HG03108 (cell line): ENCODE data around the gene HBA2.
"Not testable (repeated sequence)": the region's sequence is repeated elsewhere in the genome, so short reads cannot be mapped to it uniquely, and the experiment has no call there.

Source experiments
- ATAC-seq: cut with Tn5 transposase; IDR thresholded peaks from one replicate; pipeline ENCODE4 v1.9.1; 2021; ENCODE audit warnings: moderate library complexity; ENCODE audit not compliant: unreplicated experiment

The HBA2 gene

GRCh38 chr16:154217-155030 is 18.3 kb upstream of the HBA2 start:
- ATAC-seq: no peak

GRCh38 chr16:155031-155398 is 17.7 kb upstream of the HBA2 start:
- no peak for ATAC-seq

DNA sequence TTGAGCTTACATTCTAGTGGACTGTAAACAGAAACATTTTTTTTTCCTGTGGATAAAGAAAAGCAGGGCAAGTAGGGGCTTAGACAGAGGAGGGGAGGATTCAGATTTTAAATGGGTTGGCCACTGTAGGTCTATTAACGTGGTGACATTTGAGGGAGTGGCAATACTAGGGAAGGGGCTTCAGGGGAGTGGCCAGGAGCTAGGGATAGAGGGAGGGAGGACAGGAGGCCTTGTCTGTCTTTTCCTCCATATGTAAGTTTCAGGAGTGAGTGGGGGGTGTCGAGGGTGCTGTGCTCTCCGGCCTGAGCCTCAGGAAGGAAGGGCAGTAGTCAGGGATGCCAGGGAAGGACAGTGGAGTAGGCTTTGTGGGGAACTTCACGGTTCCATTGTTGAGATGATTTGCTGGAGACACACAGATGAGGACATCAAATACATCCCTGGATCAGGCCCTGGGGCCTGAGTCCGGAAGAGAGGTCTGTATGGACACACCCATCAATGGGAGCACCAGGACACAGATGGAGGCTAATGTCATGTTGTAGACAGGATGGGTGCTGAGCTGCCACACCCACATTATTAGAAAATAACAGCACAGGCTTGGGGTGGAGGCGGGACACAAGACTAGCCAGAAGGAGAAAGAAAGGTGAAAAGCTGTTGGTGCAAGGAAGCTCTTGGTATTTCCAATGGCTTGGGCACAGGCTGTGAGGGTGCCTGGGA is 13.4 kb upstream of the HBA2 start:
- ATAC-seq: no peak

DNA sequence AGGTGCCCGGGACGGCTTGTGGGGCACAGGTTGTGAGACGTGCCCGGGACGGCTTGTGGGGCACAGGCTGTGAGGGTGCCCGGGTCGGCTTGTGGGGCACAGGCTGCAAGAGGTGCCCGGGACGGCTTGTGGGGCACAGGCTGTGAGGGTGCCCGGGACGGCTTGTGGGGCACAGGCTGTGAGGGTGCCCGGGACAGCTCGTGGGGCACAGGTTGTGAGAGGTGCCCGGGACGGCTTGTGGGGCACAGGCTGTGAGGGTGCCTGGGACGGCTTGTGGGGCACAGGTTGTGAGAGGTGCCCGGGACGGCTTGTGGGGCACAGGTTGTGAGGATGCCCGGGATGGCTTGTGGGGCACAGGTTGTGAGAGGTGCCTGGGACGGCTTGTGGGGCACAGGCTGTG is 12.4 kb upstream of the HBA2 start:
- not testable (repeated sequence) for ATAC-seq

DNA sequence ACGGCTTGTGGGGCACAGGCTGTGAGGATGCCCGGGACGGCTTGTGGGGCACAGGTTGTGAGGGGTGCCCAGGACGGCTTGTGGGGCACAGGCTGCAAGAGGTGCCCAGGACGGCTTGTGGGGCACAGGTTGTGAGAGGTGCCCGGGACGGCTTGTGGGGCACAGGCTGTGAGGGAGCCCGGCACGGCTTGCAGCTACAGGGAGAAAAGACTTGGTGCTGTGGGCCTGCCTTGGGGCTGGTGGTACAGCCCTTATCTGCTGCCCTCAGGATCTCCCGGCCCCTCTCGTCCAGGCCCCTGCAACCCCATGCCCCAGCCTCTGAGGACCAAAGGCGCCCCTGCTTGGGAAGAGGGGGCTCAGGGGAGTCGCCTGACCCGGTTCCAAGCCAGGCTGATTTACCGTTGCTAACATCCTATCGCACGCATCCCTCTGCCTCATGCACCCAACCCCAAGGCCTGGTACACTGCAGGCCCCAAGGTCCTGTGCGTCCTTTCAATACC is 11.9 kb upstream of the HBA2 start:
- no peak for ATAC-seq

DNA sequence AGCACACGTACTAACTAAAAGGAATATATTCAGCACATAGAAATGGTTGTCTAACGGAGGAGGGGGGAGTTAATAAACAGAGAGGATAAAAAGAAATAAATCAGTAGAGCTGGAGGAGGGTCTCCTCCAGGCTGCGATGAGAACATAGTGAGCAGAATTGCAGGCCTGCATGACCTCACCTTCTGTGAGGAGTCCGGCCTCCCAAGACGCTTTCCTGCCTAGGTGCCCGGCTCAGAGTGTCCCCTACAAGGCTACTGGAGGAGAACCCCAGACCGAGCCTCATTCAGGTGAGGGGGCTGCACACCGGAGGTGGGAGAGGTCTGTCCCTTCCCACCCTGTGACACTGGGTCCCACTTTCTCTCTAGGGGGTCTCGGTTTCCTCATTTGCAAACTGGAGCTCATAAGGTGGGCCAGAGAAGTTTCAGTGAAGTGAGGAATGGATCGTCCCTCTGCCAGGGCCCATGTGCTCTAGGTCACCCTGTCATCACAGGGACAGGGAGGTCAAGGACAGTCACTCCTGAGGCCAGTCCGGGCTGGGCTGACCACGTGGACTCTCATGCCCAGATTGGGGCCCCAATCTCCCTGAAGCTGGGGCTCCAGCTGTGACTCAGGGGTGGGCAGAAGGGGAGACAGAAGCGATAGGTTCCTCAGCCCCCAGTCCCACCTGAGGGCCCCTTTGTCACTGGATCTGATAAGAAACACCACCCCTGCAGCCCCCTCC is 10.2 kb upstream of the HBA2 start:
- no peak for ATAC-seq

DNA sequence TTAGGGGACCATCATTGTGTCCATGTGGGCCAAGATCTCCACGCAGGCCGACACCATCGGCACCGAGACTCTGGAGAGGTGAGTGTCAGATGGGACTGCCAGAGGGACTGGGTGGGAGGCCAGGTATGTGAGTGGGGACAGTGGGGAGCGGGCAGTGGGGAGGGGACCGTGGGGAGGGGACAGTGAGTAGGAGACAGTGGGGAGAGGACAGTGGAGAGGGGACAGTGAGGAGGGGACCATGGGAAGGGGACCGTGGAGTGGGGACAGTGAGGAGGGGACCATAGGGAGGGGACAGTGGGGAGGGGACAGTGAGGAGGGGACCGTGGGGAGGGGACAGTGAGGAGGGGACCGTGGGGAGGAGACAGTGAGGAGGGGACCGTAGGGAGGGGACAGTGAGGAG is 9.5 kb upstream of the HBA2 start:
- ATAC-seq: not testable (repeated sequence)

DNA sequence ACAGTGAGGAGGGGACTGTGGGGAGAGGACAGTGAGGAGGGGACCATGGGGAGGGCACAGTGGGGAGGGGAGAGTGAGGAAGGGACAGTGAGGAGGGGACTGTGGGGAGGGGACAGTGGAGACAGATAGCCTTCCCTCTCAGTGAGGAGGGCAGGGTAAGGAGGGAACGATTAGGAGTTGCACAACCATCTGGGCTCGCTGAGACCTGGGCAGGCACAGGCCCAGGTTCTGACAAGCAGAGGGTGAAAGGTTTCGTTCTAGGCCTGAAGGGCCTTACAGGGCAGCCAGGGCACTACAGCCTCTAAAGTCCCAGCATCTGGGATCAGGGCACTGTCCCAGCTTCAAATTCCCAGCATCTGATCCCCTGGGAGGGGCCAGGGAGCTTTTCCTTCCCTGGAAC is 9.0 kb upstream of the HBA2 start:
- not testable (repeated sequence) for ATAC-seq

GRCh38 chr16:164134-164823 is 8.4 kb upstream of the HBA2 start:
- not testable (repeated sequence) for ATAC-seq

GRCh38 chr16:164827-165538 is 7.7 kb upstream of the HBA2 start:
- ATAC-seq: no peak

DNA sequence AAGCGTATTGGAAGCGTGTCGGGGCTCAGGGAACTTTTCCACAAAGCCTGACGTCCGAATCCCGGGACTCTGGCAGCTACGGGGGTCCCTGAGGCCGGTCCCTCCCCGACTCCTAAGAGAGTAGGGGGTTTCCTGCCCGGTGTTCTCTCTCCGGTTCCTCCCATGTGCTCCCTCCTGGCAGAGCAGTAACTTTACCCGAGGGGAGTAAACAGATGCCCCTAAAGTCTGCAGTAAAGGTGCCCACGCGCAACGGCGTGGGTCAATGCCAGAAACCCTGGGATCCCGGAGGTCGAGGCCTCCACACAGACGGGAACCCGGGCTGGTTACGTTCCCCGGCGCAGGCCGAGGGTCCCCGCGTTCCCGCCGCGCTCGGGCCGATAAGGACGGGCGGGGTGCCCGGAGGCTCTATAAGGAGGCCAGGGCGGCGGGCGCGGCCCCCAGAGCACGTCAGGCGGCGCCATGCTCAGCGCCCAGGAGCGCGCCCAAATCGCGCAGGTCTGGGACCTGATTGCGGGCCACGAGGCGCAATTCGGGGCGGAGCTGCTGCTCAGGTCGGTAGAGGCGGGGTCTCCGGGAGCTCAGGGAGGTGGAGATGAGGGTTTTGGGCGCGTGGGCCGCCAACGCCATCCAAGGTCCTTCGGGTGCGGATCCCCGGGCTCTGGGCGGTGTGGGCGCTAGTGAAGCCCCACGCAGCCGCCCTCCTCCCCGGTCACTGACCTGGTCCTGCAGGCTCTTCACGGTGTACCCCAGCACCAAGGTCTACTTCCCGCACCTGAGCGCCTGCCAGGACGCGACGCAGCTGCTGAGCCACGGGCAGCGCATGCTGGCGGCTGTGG is 6.9 kb upstream of the HBA2 start, which contains the start of gene HBM:
Gene HBM, plus strand, starts transcription at position 440 of the 836 bp plus-strand sequence. Its CDS starts 20 bp downstream, at position 460.
- no peak for ATAC-seq

DNA sequence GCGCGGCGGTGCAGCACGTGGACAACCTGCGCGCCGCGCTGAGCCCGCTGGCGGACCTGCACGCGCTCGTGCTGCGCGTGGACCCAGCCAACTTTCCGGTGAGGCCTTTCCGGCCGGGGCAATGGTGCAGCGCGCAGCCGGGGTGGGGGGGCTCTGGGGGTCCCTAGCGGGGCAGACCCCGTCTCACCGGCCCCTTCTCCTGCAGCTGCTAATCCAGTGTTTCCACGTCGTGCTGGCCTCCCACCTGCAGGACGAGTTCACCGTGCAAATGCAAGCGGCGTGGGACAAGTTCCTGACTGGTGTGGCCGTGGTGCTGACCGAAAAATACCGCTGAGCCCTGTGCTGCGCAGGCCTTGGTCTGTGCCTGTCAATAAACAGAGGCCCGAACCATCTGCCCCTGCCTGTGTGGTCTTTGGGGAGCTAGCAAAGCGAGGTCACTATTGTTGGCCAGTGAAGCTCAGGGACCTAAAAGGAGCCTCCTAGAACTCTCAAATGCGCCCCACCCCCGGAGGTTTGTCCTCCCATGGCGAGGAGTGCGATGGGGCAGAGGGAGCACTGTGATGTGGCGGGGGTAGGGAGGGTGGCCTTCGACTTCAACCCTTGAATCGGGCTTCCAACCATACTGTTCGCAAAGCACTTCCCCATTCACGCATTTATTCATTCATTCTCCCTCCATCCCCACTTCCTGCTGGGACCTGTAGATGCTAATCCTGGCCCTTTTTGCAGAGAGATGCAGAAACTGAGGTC is 6.1 kb upstream of the HBA2 start:
- no peak for ATAC-seq

DNA sequence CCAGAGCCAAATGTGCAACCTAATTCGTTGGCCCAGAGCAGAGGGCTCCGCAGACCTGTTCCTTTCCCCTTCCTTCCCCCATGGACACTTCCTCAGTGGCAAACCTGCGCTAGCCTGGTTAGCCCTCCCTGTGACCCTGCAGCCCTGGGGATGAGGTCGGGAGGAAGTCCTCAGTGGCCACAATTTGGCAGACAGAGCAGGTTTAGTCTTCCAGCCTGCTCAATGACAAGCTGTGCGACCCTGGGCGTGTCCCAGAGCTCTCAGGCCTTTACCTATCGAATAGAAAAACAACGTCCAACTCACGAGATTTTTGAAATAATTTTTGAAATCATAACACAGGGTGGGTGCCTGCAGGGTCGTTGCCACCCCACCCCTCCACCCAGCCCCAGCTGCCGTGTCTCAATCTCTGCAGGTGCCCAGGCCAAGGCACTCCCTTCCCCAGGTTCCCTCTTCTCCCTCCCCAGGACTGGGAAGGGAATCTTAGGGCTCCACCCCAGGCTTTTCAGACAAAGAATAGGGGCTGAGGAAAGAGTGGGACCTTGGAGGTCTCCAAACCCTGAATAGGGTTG is 5.5 kb upstream of the HBA2 start:
- ATAC-seq: no peak

DNA sequence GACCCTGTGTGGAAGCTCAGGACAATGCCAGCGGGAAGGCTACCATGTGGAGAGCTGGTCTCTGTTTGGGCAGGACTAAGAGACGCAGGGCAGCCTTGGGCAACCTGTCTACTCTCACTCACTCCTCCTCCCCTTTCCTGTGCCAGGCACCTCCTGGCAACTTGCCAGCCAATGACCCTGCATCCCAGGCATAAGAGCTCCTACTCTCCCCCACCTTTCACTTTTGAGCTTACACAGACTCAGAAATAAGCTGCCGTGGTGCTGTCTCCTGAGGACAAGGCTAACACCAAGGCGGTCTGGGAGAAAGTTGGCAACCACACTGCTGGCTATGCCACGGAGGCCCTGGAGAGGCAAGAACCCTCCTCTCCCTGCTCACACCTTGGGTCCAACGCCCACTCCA is 4.3 kb upstream of the HBA2 start:
- ATAC-seq: no peak

DNA sequence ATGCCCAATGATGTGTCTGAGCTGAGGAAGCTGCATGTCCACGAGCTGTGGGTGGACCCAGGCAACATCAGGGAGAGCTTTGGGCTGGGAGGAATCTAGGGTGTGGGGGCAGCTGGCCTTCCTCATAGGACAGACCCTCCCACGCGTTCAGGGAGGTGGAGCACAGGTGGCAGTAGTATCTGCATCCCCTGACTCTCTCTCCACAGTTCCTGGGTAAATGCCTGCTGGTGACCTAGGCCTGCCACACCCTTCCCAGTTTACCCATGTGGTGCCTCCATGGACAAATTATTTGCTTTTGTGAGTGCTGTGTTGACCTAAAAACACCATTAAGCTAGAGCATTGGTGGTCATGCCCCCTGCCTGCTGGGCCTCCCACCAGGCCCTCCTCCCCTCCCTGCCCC is 3.7 kb upstream of the HBA2 start:
- ATAC-seq: no peak

GRCh38 chr16:170088-170507 is 2.6 kb upstream of the HBA2 start:
- not testable (repeated sequence) for ATAC-seq

GRCh38 chr16:170788-171187 is 1.9 kb upstream of the HBA2 start:
- ATAC-seq: no peak

DNA sequence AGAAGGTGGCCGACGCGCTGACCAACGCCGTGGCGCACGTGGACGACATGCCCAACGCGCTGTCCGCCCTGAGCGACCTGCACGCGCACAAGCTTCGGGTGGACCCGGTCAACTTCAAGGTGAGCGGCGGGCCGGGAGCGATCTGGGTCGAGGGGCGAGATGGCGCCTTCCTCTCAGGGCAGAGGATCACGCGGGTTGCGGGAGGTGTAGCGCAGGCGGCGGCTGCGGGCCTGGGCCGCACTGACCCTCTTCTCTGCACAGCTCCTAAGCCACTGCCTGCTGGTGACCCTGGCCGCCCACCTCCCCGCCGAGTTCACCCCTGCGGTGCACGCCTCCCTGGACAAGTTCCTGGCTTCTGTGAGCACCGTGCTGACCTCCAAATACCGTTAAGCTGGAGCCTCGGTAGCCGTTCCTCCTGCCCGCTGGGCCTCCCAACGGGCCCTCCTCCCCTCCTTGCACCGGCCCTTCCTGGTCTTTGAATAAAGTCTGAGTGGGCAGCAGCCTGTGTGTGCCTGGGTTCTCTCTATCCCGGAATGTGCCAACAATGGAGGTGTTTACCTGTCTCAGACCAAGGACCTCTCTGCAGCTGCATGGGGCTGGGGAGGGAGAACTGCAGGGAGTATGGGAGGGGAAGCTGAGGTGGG is 657 bp downstream of the HBA2 start:
- ATAC-seq: not testable (repeated sequence)
